Measurements from ENCODE around the gene TNS3.

Gene TNS3

DNA sequence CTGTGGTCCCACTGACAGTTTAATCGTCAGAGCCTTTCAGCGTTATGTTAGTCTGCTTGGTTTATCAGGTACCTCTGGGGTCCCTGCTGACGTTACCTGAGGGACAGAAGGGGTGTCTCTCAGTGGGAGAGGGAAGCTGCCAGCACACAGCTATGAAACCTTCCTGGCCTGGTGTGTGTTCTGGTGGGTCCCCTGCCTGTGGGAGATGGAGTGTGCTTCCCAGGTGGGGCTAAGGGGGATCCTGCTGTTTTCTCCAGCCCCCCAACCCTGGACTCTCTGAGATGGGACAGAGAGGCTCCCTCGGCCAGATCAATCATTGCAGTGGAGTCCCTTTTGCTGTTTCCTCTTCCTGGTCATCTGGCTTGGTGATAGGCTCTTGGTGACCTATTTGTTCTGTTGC is 308.8 kb downstream of the TNS3 start:
- TF ChIP-seq SPI1 (IDR thresholded peaks at IDR 0.05; ENCODE audit: borderline replicate concordance, low read depth) (no peak), GABPA (IDR thresholded peaks at IDR 0.05; ENCODE audit: low read depth) (no peak), POLR2AphosphoS5 (IDR thresholded peaks at IDR 0.05; ENCODE audit: low read depth) (no peak)
- TF ChIP-seq, protein P1, sequence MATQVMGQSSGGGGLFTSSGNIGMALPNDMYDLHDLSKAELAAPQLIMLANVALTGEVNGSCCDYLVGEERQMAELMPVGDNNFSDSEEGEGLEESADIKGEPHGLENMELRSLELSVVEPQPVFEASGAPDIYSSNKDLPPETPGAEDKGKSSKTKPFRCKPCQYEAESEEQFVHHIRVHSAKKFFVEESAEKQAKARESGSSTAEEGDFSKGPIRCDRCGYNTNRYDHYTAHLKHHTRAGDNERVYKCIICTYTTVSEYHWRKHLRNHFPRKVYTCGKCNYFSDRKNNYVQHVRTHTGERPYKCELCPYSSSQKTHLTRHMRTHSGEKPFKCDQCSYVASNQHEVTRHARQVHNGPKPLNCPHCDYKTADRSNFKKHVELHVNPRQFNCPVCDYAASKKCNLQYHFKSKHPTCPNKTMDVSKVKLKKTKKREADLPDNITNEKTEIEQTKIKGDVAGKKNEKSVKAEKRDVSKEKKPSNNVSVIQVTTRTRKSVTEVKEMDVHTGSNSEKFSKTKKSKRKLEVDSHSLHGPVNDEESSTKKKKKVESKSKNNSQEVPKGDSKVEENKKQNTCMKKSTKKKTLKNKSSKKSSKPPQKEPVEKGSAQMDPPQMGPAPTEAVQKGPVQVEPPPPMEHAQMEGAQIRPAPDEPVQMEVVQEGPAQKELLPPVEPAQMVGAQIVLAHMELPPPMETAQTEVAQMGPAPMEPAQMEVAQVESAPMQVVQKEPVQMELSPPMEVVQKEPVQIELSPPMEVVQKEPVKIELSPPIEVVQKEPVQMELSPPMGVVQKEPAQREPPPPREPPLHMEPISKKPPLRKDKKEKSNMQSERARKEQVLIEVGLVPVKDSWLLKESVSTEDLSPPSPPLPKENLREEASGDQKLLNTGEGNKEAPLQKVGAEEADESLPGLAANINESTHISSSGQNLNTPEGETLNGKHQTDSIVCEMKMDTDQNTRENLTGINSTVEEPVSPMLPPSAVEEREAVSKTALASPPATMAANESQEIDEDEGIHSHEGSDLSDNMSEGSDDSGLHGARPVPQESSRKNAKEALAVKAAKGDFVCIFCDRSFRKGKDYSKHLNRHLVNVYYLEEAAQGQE (IDR thresholded peaks at IDR 0.05; ENCODE audit: insufficient replicate concordance, low read depth), result no peak
- TF ChIP-seq, protein P2, sequence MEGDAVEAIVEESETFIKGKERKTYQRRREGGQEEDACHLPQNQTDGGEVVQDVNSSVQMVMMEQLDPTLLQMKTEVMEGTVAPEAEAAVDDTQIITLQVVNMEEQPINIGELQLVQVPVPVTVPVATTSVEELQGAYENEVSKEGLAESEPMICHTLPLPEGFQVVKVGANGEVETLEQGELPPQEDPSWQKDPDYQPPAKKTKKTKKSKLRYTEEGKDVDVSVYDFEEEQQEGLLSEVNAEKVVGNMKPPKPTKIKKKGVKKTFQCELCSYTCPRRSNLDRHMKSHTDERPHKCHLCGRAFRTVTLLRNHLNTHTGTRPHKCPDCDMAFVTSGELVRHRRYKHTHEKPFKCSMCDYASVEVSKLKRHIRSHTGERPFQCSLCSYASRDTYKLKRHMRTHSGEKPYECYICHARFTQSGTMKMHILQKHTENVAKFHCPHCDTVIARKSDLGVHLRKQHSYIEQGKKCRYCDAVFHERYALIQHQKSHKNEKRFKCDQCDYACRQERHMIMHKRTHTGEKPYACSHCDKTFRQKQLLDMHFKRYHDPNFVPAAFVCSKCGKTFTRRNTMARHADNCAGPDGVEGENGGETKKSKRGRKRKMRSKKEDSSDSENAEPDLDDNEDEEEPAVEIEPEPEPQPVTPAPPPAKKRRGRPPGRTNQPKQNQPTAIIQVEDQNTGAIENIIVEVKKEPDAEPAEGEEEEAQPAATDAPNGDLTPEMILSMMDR (IDR thresholded peaks at IDR 0.05; ENCODE audit: insufficient read depth, low read length), result no peak
- no peak overlapping the region for H3K4me3 ChIP-seq (replicated peaks; ENCODE audit: insufficient read depth, low read length)
- no peaks in the 10 kb centered on the region for H3K27me3 ChIP-seq (ENCODE audit: insufficient read depth, poor library complexity, severe bottlenecking)
- H3K27ac ChIP-seq (replicated peaks), result no peak overlapping the region
- no peak for DNase-seq (ENCODE audit: low read depth in 1 of 2, low spot score in 1 of 2)

DNA sequence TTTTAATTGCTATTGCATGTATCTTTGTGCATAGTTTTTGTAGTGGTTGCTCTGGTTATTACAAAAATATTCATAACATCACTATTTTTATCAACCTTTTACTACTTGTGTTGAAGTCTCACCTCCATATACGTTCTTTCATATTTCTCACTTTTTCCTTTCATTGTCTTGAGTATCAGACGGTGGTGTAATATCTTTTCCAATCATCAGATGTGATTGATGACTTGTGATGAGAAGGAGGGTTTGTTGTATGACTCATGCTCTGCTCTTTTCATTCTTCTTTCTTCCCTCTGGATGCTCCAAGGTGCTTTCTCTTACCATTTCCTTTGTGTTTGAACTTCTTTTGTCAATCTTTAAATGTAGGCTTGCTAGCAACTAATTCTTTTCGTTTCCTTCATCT is 310.2 kb downstream of the TNS3 start:
- H3K4me3 ChIP-seq (replicated peaks; ENCODE audit: insufficient read depth, low read length), result no peak overlapping the region
- TF ChIP-seq SPI1 (IDR thresholded peaks at IDR 0.05; ENCODE audit: borderline replicate concordance, low read depth) (no peak), GABPA (IDR thresholded peaks at IDR 0.05; ENCODE audit: low read depth) (no peak), POLR2AphosphoS5 (IDR thresholded peaks at IDR 0.05; ENCODE audit: low read depth) (no peak)
- TF ChIP-seq, protein P1 (IDR thresholded peaks at IDR 0.05; ENCODE audit: insufficient replicate concordance, low read depth), result no peak
- TF ChIP-seq, protein P2 (IDR thresholded peaks at IDR 0.05; ENCODE audit: insufficient read depth, low read length), result no peak
- no peak overlapping the region for H3K27ac ChIP-seq (replicated peaks)
- H3K27me3 ChIP-seq (ENCODE audit: insufficient read depth, poor library complexity, severe bottlenecking), result no peaks in the 10 kb centered on the region
- no peak for DNase-seq (ENCODE audit: low read depth in 1 of 2, low spot score in 1 of 2)

DNA sequence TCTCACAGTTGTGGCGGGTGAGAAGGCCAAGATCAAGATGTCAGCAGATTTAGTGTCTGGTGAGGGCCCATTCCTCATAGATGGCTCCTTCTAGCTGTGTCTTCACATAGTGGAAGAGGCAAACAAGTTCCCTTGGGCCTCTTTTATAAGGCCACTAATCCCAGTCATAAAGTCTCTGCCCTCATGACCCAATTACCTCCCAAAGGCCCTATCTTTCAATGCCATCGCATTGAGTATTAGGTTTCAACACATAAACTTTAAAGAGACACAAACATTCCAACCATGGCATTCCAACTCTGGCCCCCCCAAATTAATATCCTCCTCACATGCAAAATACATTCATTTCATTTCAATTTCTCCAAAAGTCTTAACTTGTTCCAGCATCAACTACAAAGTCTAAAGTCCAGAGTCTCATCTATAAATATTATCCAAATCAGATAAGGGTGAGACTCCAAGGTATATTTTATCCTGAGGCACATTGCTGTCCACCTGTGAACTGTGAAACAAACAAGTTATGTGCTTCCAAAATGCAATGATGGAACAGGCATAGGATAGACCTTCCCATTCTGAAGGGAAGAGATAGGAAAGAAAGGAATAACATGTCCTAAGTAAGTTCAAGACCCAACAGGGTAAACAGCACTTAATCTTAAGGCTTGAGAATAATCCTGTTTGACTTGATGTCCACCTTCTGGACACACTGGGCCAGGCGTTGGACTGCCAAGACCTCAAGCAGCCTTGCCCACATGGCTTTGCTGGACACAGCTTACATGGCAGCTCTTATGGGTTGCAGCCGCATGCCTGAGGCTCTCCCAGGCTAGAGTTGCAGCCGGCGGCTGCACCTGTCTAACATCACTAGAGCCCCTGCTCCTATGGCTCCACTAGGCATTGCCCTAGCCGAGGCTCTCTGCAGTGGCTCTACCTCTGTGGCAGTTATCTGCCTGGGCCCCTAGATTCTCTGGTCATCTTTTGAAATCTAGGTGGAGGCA is 312.8 kb downstream of the TNS3 start:
- DNase-seq (ENCODE audit: low read depth in 1 of 2, low spot score in 1 of 2), result no peak
- TF ChIP-seq GABPA (IDR thresholded peaks at IDR 0.05; ENCODE audit: low read depth) (no peak), SPI1 (IDR thresholded peaks at IDR 0.05; ENCODE audit: borderline replicate concordance, low read depth) (no peak), POLR2AphosphoS5 (IDR thresholded peaks at IDR 0.05; ENCODE audit: low read depth) (no peak)
- TF ChIP-seq, protein P1 (IDR thresholded peaks at IDR 0.05; ENCODE audit: insufficient replicate concordance, low read depth), result no peak
- TF ChIP-seq, protein P2 (IDR thresholded peaks at IDR 0.05; ENCODE audit: insufficient read depth, low read length), result no peak
- Histone ChIP-seq H3K27ac (replicated peaks) (no peak overlapping the region), H3K4me3 (replicated peaks; ENCODE audit: insufficient read depth, low read length) (no peak overlapping the region), H3K27me3 (ENCODE audit: insufficient read depth, poor library complexity, severe bottlenecking) (no peaks in the 10 kb centered on the region)

Data from HL-60 (cell line).